H54 (cell line): Measurements from ENCODE around the gene OR52N2.

Experiments
- DNase-seq: peaks from one replicate; pipeline ENCODE4 v3.0.0; 2011; ENCODE audit warnings: low spot score, mixed read lengths; ENCODE audit not compliant: insufficient read length
- FAIRE-seq: peaks from 3 replicates; lab custom pipeline; 2011; peaks lifted over from hg19 to GRCh38; lab: Jason Lieb, UNC
- POLR2A ChIP-seq: IDR thresholded peaks from 2 replicates; pipeline ENCODE4 v1.6.1; 2011; ENCODE audit warnings: low read depth, mild to moderate bottlenecking, low read length

The OR52N2 gene

DNA sequence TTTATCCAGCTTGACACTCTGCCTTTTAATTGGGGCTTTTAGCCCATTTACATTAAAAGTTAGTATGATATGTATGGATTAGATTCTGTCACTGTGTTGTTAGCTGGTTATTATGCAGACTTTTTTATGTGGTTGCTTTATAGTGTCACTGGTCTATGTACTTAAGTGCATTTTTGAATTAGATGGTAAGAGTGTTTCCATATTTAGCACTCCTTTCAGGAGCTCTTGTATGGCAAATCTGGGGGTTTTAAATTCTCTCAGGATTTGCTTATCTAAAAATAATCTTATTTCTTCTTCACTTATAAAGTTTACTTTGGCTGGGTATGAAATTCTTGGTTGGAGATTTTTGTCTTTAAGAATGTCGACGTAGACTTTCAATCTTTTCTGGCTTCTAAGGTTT lies 29.0 kb downstream of the OR52N2 start:
- no peak for TF ChIP-seq POLR2A
- no peak for FAIRE-seq
- DNase-seq = no peak

DNA sequence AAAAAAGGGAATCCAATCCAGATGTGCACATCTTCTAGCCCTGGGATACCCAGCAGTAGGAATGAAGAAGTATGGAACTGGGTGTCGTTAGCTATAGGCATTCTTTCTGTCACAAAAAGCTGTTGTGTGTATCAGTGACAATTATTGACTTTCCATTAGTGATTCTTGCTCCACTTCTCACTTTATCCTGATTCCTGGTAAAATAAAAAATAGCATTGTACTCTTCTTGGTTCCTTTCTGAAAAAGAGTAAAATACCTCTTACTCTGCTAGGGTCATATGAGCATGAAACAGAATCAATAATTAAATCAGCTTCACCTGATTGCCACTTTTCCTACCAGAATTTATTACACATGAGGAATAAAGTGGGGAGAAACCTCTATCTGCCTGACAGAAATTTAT lies 33.1 kb downstream of the OR52N2 start, which contains the start of gene OR52E6:
TSS of gene OR52E6 (minus strand) at position 101 of the 400 bp plus-strand sequence. CDS start at position 101, 0 bp downstream.
- FAIRE-seq (peak; percentile 27), DNase-seq (no peak)
- TF ChIP-seq POLR2A = no peak

DNA sequence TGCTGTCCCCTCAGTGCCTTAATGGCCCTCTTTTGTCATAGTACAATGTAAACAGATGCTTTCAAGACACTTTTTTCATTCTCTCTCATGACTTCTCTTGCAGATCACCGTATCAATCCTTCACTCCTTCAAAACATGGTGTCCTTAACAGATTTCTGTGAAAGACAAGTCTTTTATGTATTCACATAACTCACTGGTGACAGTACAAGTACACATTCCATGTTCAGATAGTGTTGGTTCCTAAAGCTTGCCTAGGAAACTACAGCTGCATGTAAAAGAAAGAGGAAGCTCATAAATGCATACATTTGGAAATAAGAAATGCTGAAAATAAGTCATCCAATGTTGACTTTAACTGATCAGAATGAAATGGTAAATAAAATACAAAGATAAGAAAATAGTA lies 38.0 kb downstream of the OR52N2 start:
- TF ChIP-seq POLR2A = no peak

DNA sequence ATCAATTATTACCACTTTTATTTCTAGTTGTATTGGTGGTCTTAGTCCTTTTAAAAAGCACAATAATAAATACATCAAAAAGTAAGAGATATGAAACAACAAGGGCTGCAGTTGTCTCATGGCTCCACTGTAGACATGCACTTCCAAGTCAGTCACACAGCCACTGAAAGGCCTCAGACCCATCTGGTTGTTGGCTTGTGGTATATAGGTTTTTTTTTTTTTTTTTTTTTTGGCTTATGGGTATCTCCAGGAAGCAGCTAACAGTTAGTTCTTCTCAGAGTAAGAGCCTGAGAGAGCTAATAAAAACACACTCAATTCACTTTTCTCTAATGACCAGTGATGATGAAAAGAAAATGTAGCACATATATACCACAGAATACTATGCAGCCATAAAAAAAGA lies 39.0 kb downstream of the OR52N2 start:
- no peak for DNase-seq
- no peak for FAIRE-seq

More for the DNA sequence above, 38.0 kb downstream of the OR52N2 start:
- DNase-seq (no peak), FAIRE-seq (no peak)

DNA sequence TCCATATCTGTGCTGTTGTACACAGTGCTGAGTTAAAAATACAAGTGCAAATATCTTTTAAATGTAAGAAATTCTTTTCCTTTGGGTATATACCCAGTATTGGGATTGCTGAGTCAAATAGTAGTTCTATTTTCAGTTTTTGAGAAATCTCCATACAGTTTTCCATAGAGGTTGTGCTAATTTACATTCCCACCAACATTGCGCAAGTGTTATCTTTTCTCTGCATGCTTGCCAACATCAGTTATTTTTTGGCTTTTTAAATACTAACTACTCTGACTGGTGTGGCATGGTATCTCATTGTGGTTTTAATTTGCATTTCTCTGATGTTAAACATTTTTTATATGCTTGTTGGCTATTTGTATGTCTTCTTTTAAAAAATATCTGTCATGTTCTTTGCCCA lies 42.3 kb downstream of the OR52N2 start:
- FAIRE-seq (no peak), DNase-seq (no peak)
- TF ChIP-seq POLR2A = no peak

More for the DNA sequence above, 39.0 kb downstream of the OR52N2 start:
- TF ChIP-seq POLR2A = no peak

DNA sequence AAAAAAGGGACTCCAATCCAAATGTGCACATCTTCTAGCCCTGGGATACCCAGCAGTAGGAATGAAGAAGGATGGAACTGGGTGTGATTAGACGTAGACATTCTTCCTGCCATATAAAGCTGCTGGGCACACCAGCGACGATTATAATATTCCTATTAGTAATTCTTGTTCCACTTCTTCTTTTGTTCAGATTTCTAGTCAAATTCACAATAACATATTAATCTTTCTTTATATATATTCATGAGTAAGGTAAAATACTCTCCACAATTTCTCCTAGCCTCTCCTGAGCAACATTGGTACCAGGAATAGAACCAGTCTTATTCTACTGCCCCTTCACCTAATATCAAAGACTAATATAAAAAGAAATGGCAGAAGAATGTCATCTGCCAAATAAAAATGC lies 48.9 kb downstream of the OR52N2 start, which contains the start of gene OR52E8:
TSS of gene OR52E8 (minus strand) at position 101 of the 400 bp plus-strand sequence. CDS start at position 101, 0 bp downstream.
- TF ChIP-seq POLR2A = no peak
- FAIRE-seq = no peak
- no peak for DNase-seq

DNA sequence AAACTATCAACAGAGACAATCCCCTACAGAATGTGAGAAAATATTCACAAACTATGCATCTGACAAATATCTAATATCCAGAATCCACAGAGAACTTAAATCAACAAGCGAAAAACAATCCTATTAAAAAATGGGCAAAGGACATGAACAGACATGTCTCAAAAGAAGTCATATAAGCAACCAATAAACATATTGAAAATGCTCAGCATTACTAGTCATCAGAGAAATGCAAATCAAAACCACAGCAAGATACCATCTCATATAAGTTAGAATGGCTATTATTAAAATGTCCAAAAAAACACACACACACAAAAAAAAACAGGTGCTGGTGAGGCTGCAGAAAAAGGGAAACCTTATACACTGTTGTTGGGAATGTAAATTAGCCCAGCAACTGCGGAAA lies 57.1 kb downstream of the OR52N2 start:
- TF ChIP-seq POLR2A = no peak
- no peak for FAIRE-seq
- no peak for DNase-seq
